GM18858 (cell line): ENCODE measurements around the gene PCDH9.
A peak's percentile ranks its signal among the peaks of the same experiment; 100 is the strongest.
"Not testable (repeated sequence)": the region's sequence is repeated elsewhere in the genome, so short reads cannot be mapped to it uniquely, and the experiment has no call there.

Source experiments
- ATAC-seq: cut with Tn5 transposase; IDR thresholded peaks from one replicate; pipeline ENCODE4 v1.9.1; 2021; ENCODE audit not compliant: unreplicated experiment

The PCDH9 gene

GRCh38 chr13:66926200-66926850 lies 303.8 kb downstream of the PCDH9 start:
- no peak for ATAC-seq

DNA sequence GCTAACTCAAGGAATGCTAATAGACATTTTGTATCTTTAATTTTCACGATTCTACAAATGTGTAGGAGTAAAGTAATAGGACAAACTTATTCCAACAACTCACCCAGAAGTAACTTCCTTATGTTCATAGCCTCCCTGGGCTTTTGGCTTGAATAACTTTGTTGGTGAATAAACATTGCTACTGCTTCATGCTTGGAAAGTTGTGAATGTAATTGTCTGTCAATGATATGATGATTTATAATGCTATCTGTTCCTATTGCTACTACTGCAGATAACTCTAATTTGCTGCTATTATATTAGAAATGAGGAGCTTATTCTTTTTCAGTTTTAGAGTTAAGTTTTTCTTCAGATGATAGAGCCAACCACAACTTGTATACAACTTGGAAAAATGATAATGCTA lies 307.7 kb downstream of the PCDH9 start:
- no peak for ATAC-seq

GRCh38 chr13:66921437-66921836 lies 308.7 kb downstream of the PCDH9 start:
- ATAC-seq = no peak

GRCh38 chr13:66915596-66916185 lies 314.4 kb downstream of the PCDH9 start:
- ATAC-seq = no peak

DNA sequence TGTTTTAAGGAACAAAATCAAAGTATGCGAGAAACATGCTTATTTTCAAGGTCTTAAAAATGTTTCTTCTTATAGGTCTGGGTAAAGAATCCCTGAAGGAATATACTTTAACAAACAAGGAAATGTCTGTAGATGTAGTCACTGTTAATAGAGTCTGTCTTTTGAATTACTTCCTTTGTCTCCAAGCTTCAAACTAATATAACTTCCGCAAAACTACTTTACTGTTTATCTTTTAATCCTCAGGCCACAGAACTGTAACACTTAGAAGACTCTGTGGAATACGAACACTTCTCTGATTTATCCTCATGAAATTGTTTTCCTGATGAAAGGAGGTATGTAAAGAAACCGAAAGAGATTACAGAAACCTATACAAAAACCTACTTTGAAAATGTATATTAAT lies 316.0 kb downstream of the PCDH9 start:
- ATAC-seq = no peak

GRCh38 chr13:66911411-66911939 lies 318.7 kb downstream of the PCDH9 start:
- ATAC-seq = no peak

DNA sequence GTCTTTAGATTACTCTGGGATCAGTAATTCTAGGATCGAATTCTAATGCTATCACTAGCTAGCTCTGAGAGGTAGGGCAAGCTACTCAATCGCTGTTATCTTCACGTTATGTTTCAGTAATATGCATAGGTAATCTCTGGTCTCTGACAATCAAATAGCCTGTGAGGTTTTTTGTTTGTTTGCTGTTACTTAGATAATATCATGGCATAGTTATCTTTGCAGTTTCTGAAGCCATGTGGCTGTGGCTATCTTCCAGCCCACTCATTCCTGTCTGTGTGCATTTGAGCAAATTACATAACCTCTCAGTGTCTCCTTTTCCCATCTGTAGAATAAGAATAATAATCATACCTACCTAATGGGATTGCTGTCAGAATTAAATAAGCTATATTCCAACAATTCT lies 330.2 kb downstream of the PCDH9 start:
- no peak for ATAC-seq

- ATAC-seq = no peak
These were observed 333.2 kb downstream of the PCDH9 start for GRCh38 chr13:66896933-66897332.

- no peak for ATAC-seq
These were observed 334.4 kb downstream of the PCDH9 start for GRCh38 chr13:66895780-66896179.

DNA sequence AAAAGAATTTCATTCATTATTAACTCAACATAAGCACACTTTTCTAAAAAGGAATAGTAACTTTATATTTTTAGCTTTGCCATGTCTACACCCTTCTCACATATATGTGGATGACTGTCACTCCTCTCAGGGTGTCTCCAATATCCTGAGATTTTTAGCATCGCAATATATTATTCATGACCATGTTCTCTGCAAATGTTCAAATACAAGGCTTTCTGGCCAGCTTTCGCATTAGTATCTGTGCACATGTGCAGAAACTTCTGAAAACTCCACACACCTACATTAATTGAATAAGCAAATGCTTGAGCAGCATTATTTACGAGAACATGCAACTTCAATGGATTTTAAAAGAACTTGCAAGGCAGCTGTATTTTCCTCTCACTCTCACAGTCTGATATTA lies 334.8 kb downstream of the PCDH9 start:
- ATAC-seq = no peak

GRCh38 chr13:66888698-66889097 lies 341.4 kb downstream of the PCDH9 start:
- no peak for ATAC-seq

- ATAC-seq = peak; percentile 92
These were observed 343.0 kb downstream of the PCDH9 start for GRCh38 chr13:66887088-66887487.

GRCh38 chr13:66886264-66886663 lies 343.9 kb downstream of the PCDH9 start:
- no peak for ATAC-seq

GRCh38 chr13:66881170-66881569 lies 349.0 kb downstream of the PCDH9 start:
- not testable (repeated sequence) for ATAC-seq

DNA sequence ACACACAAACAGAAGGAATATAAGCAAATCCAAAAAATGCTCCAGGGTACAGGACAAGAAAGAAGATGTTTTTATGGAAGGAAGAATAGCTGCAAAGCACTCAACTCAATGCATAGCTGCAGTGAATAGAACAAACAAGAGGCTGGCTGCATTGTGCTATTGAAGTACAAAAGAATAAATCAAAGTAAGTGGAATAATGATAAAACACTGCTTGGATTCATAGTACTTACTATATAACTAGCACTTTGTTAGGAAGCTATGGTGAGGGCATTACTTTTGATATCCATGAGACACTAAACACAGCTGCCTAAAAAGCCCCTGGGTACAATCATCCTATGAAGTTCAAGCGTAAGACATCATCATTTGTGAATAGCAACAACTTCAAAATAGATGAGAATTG lies 350.1 kb downstream of the PCDH9 start:
- no peak for ATAC-seq

- ATAC-seq = no peak
These were observed 354.9 kb downstream of the PCDH9 start for GRCh38 chr13:66875264-66875663.

DNA sequence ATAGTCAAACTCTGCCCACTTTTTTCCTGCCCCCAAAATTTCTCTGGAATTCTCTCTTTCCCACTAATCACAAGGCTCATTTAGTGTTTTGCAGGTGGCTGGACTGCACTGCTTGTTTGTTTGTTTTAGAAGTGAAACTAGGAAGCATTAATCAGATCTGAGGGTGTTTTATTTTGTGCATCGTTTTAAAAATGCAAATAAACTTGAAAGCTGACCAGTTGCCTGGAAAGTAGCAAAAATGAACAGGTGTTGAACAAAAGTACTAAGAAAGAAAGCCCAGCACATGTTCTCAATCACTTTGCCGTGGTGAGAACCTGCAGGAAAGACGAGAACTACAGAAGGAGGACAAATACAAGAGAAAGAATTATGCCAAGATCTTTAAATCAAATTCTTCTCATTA lies 365.5 kb downstream of the PCDH9 start:
- ATAC-seq = no peak

DNA sequence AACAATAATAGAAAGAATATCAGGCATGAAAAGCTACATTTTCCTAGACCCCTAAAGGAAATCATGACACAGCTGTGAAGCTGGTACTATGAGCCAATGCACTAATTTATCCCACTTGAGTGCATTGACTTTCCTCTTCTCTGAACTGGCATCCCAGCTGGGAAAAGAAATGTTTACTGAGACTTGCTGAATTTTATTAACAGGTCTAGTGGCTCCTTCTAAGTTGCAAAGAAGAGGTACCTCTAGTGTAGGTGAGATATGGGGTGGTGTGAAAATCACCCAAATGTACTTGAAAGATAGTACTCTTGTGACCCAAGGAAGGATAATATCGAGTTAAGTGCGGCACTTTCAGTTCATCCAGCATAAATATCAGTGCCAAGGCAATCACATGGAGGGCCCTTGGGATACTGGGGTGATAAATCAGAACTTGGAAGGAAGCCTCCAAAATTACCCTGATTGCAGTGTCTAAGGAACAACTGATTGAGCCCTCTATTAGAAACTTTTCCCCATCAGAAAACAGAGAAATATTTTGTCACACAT lies 369.2 kb downstream of the PCDH9 start:
- ATAC-seq = no peak

DNA sequence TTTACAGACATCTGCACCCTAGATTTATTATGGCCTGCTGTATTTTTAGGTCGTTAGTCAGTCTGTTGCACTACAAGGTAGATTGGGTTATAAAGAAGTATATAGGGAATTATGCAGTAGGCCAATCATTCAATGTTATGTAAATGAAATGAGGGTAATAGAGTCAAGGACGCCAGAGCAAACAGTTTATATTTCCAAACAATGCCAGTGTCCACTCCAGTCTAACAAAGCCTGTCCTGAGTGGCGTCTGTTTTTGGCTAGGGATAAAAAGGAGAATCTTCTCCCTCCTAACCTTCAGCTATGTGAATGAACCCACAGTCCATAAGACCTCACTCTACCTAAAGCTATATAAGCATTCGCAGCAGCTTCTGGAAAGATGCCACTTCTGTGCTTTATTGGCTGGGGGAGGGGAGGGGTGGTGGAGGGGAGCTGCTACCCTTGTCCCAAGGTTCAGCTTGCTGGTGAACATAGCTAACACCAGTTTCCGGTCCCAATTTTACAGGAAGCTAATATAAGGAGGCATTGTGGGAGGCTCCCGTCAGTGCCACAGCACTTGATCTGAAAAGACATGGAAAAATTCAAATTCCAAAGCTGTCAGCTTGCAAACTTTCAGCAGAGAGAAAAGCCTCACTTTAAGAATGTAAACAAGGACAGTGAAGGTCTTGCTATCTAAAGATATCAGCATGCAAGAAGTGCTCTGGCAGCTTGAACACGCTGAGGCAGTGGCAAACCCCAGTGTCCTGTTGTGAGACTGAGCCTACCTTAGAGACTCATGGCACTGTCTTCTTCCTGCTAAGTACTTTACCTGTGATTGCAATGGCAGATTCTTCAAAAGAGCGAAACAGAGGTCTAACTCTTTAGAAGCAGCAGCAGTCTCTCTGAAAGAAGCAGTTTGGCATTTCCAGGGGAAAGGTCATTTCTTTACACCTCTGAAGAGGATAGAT lies 369.9 kb downstream of the PCDH9 start:
- no peak for ATAC-seq

GRCh38 chr13:66859078-66859477 lies 371.1 kb downstream of the PCDH9 start:
- ATAC-seq = no peak

GRCh38 chr13:66858163-66858562 lies 372.0 kb downstream of the PCDH9 start:
- no peak for ATAC-seq
